Panc1 (cell line): ENCODE results near the gene F2RL1. TPM values are rescaled to one million over a fixed set of nuclear protein-coding genes. Genes with fewer than 3 reads are reported as not detected.
A peak's percentile ranks its signal among the peaks of the same experiment; 100 is the strongest.

ENCODE experiments used
- ATAC-seq: fragments of 200-7000 bp; cut with Tn5 transposase; 2 replicates; pipeline ENCODE4 v1.9.1; 2020; ENCODE audit warnings: mild to moderate bottlenecking, moderate library complexity
- BruUV-seq: library from RNA; stranded (reverse); fragments of 400-500 nt; replicated peaks from 2 replicates; lab custom pipeline; 2021; lab: Mats Ljungman, UMichigan
- CTCF ChIA-PET: fragments of 300-600 bp; sonication (Branson Sonifier 250); formaldehyde crosslinking; loops from one replicate; lab custom pipeline; 2022; ENCODE audit warnings: antibody characterized with exemption; lab: Charles Lee
- POLR2A ChIA-PET: fragments of 300-600 bp; sonication (Branson Sonifier 250); formaldehyde crosslinking; loops from one replicate; lab custom pipeline; 2022; ENCODE audit warnings: antibody characterized with exemption; lab: Charles Lee
- DNase-seq: peaks from one replicate; pipeline ENCODE4 v3.0.0-alpha.2; 2010; ENCODE audit warnings: low read depth, low spot score
- H3K27ac ChIP-seq: 2 replicates; pipeline ENCODE4 v1.5.1; 2011; ENCODE audit warnings: mild to moderate bottlenecking, low read length, inconsistent platforms
- H3K27me3 ChIP-seq: fragments of 200-500 bp; sonication (Bioruptor generic); 2 replicates; pipeline ENCODE4 v1.6.0; 2014; ENCODE audit warnings: low read length, inconsistent platforms; ENCODE audit not compliant: control insufficient read depth, insufficient read depth
- H3K36me3 ChIP-seq: fragments of 200-500 bp; sonication (Bioruptor generic); 2 replicates; pipeline ENCODE4 v1.5.1; 2014; ENCODE audit warnings: inconsistent platforms, mild to moderate bottlenecking, low read length, moderate library complexity; ENCODE audit not compliant: control insufficient read depth, insufficient read depth
- H3K4me1 ChIP-seq: 2 replicates; pipeline ENCODE4 v1.5.1; 2011; ENCODE audit warnings: inconsistent platforms, mild to moderate bottlenecking, low read length, moderate library complexity; ENCODE audit not compliant: control insufficient read depth, insufficient read depth
- H3K4me3 ChIP-seq, 2 experiments: 2 replicates each; pipeline ENCODE4 v1.5.1; 2011 to 2012; ENCODE audit warnings: low read depth in 2 of 2, low read length in 2 of 2, mild to moderate bottlenecking in 2 of 2, inconsistent platforms in 1 of 2, moderate library complexity in 1 of 2
- H3K9me3 ChIP-seq: fragments of 200-500 bp; sonication (Bioruptor generic); 2 replicates; pipeline ENCODE4 v1.5.1; 2014; ENCODE audit warnings: low read depth, mild to moderate bottlenecking, inconsistent platforms, low read length, moderate library complexity; ENCODE audit not compliant: control insufficient read depth, insufficient read depth
- POLR2AphosphoS5 ChIP-seq: IDR thresholded peaks from 2 replicates; pipeline ENCODE4 v1.6.1; 2012; ENCODE audit warnings: mild to moderate bottlenecking, low read depth, low read length, moderate library complexity
- SIN3A ChIP-seq: IDR thresholded peaks from 2 replicates; pipeline ENCODE4 v1.6.1; 2012; ENCODE audit warnings: low read depth, mild to moderate bottlenecking, low read length, moderate library complexity, borderline replicate concordance; ENCODE audit not compliant: insufficient read depth
- TCF7L2 ChIP-seq: IDR thresholded peaks from 2 replicates; pipeline ENCODE4 v1.6.1; 2011; ENCODE audit warnings: mild to moderate bottlenecking, low read depth, low read length, inconsistent platforms
- in situ Hi-C: cut with HindIII; loops from 2 replicates; pipeline ENCODE4 v1.10.0; 2016; ENCODE audit warnings: low sequenced_read_pairs, low pct_unique_long_range_greater_than_20kb
- intact Hi-C: fragments of 100-400 bp; cut with micrococcal nuclease; formaldehyde crosslinking; loops from one replicate; pipeline ENCODE4 v1.10.0; 2022; ENCODE audit not compliant: unreplicated experiment
- total RNA-seq: library from RNA; stranded (reverse); gene quantifications from one replicate; pipeline ENCODE4 v1.2.1, GENCODE V29; 2021; ENCODE audit not compliant: unreplicated experiment
- TF ChIP-seq, protein P1 (sequence below): fragments of 450-650 bp; IDR thresholded peaks from 2 replicates; pipeline ENCODE4 v1.5.1; 2017; ENCODE audit warnings: mild to moderate bottlenecking
- TF ChIP-seq, protein P2 (sequence below), 2 experiments: IDR thresholded peaks; 2 replicates each; pipeline ENCODE4 v1.6.1; 2011 to 2012; ENCODE audit warnings: low read depth in 2 of 2, control low read depth in 1 of 2, low read length in 1 of 2, mild to moderate bottlenecking in 1 of 2, moderate library complexity in 1 of 2; ENCODE audit not compliant: insufficient read depth in 1 of 2

Gene F2RL1
- total RNA-seq, 1 experiment from 2014 or later: 65.9 TPM

DNA sequence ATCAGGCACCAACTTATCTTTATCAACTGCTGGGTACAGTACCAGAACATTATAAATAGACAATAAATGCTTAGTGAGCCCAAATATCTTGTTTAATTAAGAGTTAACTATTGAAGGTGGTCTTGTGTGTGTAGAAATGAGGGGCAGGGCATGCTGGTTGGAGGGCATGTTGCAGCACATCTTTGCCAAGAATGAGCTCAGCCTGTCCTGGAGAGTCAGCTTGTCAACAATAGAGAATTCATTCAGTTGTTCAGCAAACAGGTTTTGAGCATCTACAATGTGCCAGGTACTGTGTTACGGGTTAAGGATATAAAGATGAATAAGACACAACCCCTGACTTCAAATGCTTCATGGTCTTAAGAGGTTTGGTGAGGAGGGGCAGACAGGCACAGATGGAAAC is 19.2 kb upstream of the F2RL1 start:
- TF ChIP-seq, protein P1, sequence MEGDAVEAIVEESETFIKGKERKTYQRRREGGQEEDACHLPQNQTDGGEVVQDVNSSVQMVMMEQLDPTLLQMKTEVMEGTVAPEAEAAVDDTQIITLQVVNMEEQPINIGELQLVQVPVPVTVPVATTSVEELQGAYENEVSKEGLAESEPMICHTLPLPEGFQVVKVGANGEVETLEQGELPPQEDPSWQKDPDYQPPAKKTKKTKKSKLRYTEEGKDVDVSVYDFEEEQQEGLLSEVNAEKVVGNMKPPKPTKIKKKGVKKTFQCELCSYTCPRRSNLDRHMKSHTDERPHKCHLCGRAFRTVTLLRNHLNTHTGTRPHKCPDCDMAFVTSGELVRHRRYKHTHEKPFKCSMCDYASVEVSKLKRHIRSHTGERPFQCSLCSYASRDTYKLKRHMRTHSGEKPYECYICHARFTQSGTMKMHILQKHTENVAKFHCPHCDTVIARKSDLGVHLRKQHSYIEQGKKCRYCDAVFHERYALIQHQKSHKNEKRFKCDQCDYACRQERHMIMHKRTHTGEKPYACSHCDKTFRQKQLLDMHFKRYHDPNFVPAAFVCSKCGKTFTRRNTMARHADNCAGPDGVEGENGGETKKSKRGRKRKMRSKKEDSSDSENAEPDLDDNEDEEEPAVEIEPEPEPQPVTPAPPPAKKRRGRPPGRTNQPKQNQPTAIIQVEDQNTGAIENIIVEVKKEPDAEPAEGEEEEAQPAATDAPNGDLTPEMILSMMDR: no peak
- TF ChIP-seq POLR2AphosphoS5 (no peak), SIN3A (no peak), TCF7L2 (no peak)
- peaks cover 8% of the 10 kb centered on the region for H3K4me1 ChIP-seq
- ChIA-PET CTCF (interaction anchor here (0.8 kb wide), 1 partner anchor 25 kb away, joined by 3 read pairs; no protein-coding TSS in a partner anchor), POLR2A (no interaction called here)
- intact Hi-C loops (no loop called here), in situ Hi-C loops (no loop called here)
- H3K9me3 ChIP-seq: no peaks in the 10 kb centered on the region
- ATAC-seq (no peak), DNase-seq (no peak)
- no peak overlapping the region for H3K4me3 ChIP-seq
- H3K27me3 ChIP-seq: no peaks in the 10 kb centered on the region
- no TSS peak for BruUV-seq
- 0 out of 2 replicates have a peak overlapping the region, but pooled peaks have one; percentile 23 for H3K27ac ChIP-seq
- H3K36me3 ChIP-seq: no peaks in the 10 kb centered on the region

DNA sequence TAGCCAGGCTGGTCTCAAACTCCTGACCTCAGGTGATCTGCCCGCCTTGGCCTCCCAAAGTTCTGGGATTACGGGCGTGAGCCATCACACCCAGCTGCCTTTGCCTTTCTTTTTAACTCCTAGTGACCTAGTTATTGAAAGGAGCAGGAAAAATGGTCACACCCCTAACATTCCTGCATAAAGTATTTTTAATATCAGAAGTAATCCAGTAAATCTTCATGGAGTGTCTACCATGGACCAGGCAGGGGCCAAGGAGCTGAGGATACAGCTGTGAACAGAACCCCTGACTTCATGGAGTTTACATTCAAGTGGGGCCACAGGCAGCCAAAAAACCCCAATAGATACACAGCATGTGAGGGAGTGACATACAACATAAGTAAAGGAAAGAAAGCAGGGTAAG is 18.3 kb upstream of the F2RL1 start:
- Histone ChIP-seq H3K27ac (peak overlapping the region; percentile 26; the same call in 1 of the 2 replicates), H3K36me3 (no peaks in the 10 kb centered on the region), H3K4me3 (no peak overlapping the region), H3K9me3 (no peaks in the 10 kb centered on the region), H3K27me3 (no peaks in the 10 kb centered on the region), H3K4me1 (peaks cover 13% of the 10 kb centered on the region)
- TF ChIP-seq POLR2AphosphoS5: no peak
- TF ChIP-seq SIN3A: no peak
- no peak for TF ChIP-seq TCF7L2
- TF ChIP-seq, protein P2, sequence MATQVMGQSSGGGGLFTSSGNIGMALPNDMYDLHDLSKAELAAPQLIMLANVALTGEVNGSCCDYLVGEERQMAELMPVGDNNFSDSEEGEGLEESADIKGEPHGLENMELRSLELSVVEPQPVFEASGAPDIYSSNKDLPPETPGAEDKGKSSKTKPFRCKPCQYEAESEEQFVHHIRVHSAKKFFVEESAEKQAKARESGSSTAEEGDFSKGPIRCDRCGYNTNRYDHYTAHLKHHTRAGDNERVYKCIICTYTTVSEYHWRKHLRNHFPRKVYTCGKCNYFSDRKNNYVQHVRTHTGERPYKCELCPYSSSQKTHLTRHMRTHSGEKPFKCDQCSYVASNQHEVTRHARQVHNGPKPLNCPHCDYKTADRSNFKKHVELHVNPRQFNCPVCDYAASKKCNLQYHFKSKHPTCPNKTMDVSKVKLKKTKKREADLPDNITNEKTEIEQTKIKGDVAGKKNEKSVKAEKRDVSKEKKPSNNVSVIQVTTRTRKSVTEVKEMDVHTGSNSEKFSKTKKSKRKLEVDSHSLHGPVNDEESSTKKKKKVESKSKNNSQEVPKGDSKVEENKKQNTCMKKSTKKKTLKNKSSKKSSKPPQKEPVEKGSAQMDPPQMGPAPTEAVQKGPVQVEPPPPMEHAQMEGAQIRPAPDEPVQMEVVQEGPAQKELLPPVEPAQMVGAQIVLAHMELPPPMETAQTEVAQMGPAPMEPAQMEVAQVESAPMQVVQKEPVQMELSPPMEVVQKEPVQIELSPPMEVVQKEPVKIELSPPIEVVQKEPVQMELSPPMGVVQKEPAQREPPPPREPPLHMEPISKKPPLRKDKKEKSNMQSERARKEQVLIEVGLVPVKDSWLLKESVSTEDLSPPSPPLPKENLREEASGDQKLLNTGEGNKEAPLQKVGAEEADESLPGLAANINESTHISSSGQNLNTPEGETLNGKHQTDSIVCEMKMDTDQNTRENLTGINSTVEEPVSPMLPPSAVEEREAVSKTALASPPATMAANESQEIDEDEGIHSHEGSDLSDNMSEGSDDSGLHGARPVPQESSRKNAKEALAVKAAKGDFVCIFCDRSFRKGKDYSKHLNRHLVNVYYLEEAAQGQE (IDR thresholded peaks at IDR 0.05; ENCODE audit: insufficient read depth in 1 of 2, low read depth in 2 of 2, low read length in 1 of 2): no peak
- TF ChIP-seq, protein P1: no peak
- CTCF ChIA-PET: interaction anchor here (0.8 kb wide), 1 partner anchor 26 kb away, joined by 3 read pairs; no protein-coding TSS in a partner anchor
- no TSS peak for BruUV-seq
- ATAC-seq (no peak), DNase-seq (no peak)
- in situ Hi-C loops: no loop called here
- POLR2A ChIA-PET: no interaction called here
- intact Hi-C loops: no loop called here
